Epithelial cell of esophagus (primary cell): ENCODE results near the gene RPS26.
A peak's percentile ranks its signal among the peaks of the same experiment; 100 is the strongest.

Experiments
- DNase-seq: peaks from one replicate; pipeline ENCODE4 v3.0.0; 2010; ENCODE audit warnings: low read depth
- H3K4me3 ChIP-seq: 2 replicates; pipeline ENCODE4 v1.5.1; 2011; ENCODE audit warnings: mild to moderate bottlenecking, low read length, control low read depth
- TF ChIP-seq, protein P1 (sequence below): IDR thresholded peaks from 2 replicates; pipeline ENCODE4 v1.5.1; 2011; ENCODE audit warnings: low read depth, mild to moderate bottlenecking, low read length, control low read depth, inconsistent platforms; ENCODE audit not compliant: insufficient read depth; ENCODE audit errors: missing control alignments

The RPS26 gene

DNA sequence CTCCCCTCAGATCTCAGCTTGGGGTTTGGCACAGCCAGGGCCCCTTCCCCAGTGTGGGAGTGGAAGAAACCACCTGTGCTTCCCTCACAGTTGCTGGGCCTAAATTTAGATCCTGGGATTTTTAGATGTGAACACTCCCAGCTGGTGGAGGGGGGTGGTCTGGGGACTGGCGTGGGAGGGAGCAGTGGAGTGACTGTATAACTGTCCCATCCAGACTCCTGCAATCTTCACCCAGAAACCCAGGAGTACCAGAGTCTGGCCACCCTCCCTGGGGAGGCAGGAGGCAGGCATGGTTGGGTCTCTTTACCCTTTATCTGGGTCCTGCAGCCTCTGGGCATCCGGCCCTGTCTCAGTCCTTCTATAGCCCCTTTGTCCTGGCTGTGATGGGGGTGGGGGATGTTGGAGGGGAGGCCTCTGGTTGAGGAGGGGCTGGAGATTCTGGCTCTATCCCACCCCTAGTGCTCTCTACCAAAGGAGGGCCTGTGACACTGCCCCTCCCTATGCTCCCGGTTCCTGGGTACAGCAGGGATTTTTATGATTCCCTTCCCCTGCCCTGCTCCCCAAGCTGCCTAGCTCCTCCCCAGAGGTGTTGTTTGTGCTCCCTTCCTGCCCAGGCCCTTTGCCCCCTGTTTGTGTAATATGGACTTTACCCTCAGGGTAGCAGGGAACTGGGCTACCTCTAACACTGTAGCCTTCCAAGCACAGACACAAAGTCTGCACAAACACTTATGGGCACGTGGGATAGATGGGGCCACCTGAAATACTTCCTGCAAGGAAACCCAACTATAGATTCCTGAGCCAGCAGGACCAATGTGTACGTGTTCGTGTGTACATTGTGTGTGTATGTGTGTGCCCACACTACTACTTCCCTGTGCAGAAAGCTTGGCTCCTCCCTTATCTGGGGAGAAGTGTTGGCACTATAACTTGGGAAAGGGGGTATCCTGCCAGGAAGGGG is 40.0 kb downstream of the RPS26 start:
- H3K4me3 ChIP-seq = peak overlapping the region; percentile 90
- TF ChIP-seq, protein P1, sequence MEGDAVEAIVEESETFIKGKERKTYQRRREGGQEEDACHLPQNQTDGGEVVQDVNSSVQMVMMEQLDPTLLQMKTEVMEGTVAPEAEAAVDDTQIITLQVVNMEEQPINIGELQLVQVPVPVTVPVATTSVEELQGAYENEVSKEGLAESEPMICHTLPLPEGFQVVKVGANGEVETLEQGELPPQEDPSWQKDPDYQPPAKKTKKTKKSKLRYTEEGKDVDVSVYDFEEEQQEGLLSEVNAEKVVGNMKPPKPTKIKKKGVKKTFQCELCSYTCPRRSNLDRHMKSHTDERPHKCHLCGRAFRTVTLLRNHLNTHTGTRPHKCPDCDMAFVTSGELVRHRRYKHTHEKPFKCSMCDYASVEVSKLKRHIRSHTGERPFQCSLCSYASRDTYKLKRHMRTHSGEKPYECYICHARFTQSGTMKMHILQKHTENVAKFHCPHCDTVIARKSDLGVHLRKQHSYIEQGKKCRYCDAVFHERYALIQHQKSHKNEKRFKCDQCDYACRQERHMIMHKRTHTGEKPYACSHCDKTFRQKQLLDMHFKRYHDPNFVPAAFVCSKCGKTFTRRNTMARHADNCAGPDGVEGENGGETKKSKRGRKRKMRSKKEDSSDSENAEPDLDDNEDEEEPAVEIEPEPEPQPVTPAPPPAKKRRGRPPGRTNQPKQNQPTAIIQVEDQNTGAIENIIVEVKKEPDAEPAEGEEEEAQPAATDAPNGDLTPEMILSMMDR = no peak
- no peak for DNase-seq

DNA sequence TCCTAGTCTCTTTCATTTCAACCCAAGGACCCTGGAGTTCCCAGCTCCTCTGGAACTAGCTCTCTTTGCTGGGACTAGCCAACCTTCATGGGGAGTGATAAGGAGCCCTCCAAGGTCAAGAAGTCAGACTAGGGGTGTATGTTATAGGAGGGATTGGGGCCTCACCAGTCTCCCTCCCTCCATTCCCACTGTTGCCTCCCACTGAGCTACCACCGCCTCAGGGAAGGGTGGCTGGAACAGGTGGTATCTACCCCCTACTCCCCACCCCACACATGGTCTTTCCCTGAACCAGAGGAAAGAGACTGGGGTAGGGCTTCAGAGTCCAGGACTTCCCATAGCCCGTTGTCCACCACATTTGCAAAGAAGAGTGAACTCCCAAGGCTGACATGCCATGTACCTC is 40.7 kb downstream of the RPS26 start:
- TF ChIP-seq, protein P1 = no peak
- DNase-seq = no peak
- no peak overlapping the region for H3K4me3 ChIP-seq

DNA sequence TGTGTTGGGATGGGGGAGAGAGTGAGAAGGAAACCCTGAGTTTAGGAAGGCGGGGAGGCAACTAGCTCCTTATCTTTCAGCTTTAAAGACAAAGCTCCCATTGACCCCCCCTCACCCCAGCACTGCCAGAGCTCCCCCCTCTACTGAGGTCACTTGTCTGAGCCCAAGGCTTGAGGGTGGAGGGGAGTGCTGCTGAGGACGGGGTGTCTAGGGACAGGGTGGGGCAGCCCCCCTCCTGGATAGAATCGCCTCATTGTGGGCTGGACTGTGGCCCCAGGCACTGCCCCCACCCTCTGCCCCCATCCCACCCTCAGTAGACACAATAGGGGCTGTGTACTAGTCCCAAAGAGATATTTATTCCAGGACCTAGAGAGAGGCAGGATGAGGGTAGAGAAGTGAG is 41.2 kb downstream of the RPS26 start:
- H3K4me3 ChIP-seq = no peak overlapping the region
- DNase-seq = no peak
- TF ChIP-seq, protein P1 = no peak

DNA sequence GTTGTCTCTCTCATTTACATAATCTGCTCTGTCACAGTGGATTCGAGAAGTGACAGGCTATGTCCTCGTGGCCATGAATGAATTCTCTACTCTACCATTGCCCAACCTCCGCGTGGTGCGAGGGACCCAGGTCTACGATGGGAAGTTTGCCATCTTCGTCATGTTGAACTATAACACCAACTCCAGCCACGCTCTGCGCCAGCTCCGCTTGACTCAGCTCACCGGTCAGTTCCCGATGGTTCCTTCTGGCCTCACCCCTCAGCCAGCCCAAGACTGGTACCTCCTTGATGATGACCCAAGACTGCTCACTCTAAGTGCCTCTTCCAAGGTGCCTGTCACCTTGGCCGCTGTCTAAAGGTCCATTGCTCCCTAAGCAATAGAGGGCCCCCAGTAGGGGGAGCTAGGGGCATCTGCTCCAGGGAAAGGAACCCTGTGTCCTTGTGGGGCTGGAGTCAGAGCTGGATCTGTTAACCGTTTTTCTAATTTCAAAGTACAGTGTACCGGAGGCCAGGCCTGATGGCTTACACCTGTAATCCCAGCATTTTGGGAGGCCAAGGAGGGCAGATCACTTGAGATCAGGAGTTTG is 43.3 kb downstream of the RPS26 start:
- no peak overlapping the region for H3K4me3 ChIP-seq
- TF ChIP-seq, protein P1 = peak; percentile 35
- peak; percentile 45 for DNase-seq

DNA sequence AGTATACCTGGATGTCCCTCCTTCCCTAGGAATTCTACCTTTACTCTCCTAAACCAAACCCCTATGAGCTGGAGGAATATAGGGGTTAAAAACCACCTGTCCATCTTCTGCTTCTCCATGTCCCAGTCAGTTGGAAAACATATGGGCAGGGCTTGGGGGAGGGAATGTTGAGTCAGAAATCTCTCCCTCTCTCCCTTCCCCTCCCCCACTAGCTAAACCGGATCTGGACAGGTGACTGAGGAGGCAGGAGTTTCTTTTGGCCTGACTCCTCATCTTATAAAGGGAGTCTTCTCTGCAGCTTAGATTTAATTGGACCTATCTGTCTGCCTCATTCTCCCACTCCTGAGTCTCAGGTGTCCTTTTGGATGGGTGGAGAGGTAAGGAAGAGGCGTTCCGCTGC is 44.4 kb downstream of the RPS26 start:
- peak; percentile 94 for DNase-seq
- no peak overlapping the region for H3K4me3 ChIP-seq
- TF ChIP-seq, protein P1 = no peak

DNA sequence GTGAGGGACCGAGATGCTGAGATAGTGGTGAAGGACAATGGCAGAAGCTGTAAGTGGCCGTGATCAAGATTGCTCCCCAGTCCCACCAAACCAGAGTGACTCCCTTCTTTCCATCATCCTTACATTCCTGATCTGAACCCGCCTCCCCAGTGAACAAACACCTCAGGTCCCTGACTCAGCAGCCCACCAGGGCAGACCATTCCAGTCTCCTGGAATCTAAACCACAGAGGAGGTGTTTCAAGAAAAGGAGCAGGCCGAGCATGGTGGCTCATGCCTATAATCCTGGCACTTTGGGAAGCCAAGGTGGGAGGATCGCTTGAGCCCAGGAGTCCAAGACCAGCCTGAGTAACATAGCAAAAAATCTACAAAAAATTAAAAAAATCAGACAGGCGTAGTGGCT is 44.9 kb downstream of the RPS26 start:
- no peak overlapping the region for H3K4me3 ChIP-seq
- DNase-seq = no peak
- TF ChIP-seq, protein P1 = no peak

DNA sequence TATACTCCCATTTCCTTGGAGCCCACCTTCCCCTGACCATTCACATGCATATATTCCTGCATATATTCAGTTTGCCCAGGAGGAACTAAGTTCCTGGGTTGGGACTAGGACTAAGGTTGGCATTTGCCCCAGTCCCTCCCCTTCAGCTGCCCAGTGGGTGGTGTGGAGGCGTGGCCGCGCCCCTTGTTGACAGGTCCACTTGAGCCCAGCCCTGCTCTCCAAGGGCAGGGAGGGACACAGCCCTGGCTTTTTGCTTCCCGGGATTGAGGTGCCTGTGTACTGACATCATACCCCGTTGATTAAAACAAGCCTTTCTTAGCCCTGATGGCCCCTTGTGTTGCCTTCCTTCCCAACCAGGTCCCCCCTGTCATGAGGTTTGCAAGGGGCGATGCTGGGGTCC is 45.5 kb downstream of the RPS26 start:
- H3K4me3 ChIP-seq = no peak overlapping the region
- TF ChIP-seq, protein P1 = no peak
- peak; percentile 20 for DNase-seq
